HCT116 (cell line): ENCODE data around the gene RANBP3L.

Source experiments
- ELF1 ChIP-seq: IDR thresholded peaks from 2 replicates; pipeline ENCODE4 v1.6.1; 2012; ENCODE audit warnings: low read depth, borderline replicate concordance
- EZH2 ChIP-seq: fragments of 200-600 bp; sonication (generic); IDR thresholded peaks from 2 replicates; pipeline ENCODE4 v1.6.1; 2017; ENCODE audit warnings: antibody characterized with exemption, mixed run types
- POLR2A ChIP-seq: IDR thresholded peaks from 2 replicates; pipeline ENCODE4 v1.7.0; 2011; ENCODE audit warnings: borderline replicate concordance; ENCODE audit not compliant: insufficient read depth, insufficient read length; ENCODE audit errors: extremely low read depth
- POLR2AphosphoS5 ChIP-seq: IDR thresholded peaks from 2 replicates; pipeline ENCODE4 v1.6.1; 2011; ENCODE audit warnings: mild to moderate bottlenecking, low read depth, low read length, moderate library complexity
- SP1 ChIP-seq: IDR thresholded peaks from 2 replicates; pipeline ENCODE4 v1.6.1; 2012; ENCODE audit warnings: low read depth
- ZNF274 ChIP-seq: fragments of 200-500 bp; sonication (Bioruptor generic); IDR thresholded peaks from 2 replicates; pipeline ENCODE4 v1.6.1; 2014; ENCODE audit warnings: mild to moderate bottlenecking, low read depth, low read length, inconsistent platforms
- TF ChIP-seq, protein P1 (sequence below), 3 experiments: fragments of 200-600 bp in 1 of 3; sonication (generic) in 1 of 3; IDR thresholded peaks in 2 of 3; conservative IDR thresholded peaks in 1 of 3; 2 replicates each; pipeline ENCODE4 v1.5.1; 2012 to 2017; ENCODE audit warnings: low read depth in 2 of 3, low read length in 2 of 3, antibody characterized with exemption in 1 of 3, borderline replicate concordance in 1 of 3, control low read depth in 1 of 3, mild to moderate bottlenecking in 1 of 3, mixed read lengths in 1 of 3, mixed run types in 1 of 3, moderate library complexity in 1 of 3; ENCODE audit not compliant: insufficient read depth in 1 of 3
- TF ChIP-seq, protein P2 (sequence below): IDR thresholded peaks from 2 replicates; pipeline ENCODE4 v1.6.1; 2012

DNA sequence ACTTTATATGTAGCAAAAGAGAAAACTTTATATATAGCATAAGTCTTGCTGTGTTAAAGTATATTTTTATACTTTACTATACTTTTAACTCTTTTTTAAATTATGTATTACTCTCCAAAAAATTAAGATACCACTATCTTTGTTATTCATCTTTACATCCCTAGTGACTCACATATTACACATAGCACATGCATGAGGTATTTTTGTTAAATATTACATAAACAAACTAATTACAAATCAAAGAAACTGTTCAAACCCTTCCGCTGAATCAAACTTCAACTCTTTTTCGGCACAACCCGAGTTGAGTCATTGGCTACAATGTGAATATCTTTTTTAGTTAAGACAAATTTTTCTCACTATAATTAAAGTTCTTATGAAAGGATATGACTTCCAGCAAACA, 92.0 kb downstream of the RANBP3L start:
- TF ChIP-seq POLR2AphosphoS5 (no peak), ELF1 (no peak), ZNF274 (no peak), POLR2A (no peak), EZH2 (no peak), SP1 (no peak)
- TF ChIP-seq, protein P1, sequence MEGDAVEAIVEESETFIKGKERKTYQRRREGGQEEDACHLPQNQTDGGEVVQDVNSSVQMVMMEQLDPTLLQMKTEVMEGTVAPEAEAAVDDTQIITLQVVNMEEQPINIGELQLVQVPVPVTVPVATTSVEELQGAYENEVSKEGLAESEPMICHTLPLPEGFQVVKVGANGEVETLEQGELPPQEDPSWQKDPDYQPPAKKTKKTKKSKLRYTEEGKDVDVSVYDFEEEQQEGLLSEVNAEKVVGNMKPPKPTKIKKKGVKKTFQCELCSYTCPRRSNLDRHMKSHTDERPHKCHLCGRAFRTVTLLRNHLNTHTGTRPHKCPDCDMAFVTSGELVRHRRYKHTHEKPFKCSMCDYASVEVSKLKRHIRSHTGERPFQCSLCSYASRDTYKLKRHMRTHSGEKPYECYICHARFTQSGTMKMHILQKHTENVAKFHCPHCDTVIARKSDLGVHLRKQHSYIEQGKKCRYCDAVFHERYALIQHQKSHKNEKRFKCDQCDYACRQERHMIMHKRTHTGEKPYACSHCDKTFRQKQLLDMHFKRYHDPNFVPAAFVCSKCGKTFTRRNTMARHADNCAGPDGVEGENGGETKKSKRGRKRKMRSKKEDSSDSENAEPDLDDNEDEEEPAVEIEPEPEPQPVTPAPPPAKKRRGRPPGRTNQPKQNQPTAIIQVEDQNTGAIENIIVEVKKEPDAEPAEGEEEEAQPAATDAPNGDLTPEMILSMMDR (IDR thresholded peaks at IDR 0.05 in 2 of 3, conservative IDR thresholded peaks at IDR 0.05 in 1 of 3; ENCODE audit: borderline replicate concordance in 1 of 3, insufficient read depth in 1 of 3, low read depth in 2 of 3, low read length in 2 of 3), result no peak
- TF ChIP-seq, protein P2, sequence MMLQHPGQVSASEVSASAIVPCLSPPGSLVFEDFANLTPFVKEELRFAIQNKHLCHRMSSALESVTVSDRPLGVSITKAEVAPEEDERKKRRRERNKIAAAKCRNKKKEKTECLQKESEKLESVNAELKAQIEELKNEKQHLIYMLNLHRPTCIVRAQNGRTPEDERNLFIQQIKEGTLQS, result no peak
